HG02642 (cell line): ENCODE data around the gene RALB.

Experiments
- ATAC-seq: cut with Tn5 transposase; IDR thresholded peaks from one replicate; pipeline ENCODE4 v1.9.1; 2021; ENCODE audit warnings: mild to moderate bottlenecking; ENCODE audit not compliant: unreplicated experiment, poor library complexity

Gene RALB, protein sequence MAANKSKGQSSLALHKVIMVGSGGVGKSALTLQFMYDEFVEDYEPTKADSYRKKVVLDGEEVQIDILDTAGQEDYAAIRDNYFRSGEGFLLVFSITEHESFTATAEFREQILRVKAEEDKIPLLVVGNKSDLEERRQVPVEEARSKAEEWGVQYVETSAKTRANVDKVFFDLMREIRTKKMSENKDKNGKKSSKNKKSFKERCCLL

DNA sequence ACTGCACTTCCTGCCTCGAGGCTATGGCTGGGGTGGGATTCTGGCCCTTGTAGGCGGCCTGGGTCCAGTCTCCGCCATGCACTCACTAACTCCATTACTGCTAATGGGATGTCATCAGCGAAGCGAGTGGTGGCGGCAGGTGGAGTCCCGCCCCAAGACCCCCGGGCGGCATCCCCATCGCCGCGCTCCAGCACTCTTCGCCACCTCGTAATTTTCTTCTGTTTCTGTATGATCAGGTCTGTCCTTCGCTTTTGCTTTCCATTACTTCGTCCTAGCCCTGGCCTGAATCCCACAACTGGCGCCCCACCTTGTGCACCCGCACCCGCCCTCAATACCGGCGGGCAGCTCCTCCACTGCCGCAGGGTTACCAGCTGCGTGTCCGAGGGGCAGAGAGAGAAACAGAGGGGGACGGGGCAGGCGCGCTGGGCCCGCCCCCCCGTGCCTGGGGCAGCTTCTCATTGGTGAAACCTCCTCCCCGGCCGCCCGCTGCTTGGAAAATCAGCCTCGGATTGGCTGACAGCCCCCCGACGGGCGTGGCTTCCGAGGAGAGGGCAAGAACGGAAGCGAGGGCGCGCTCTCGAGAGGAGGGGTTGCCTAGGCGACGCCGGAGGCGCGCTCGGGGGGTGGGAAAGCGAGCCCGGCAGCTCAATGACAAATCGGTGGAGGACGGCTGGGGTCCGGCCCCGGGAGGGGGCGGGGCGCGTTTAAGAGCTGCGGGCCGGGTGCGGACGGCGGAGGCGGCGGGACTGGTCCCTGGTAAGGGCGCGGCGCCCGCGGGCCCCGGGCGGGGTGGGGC, at the start of gene RALB:
TSS of gene RALB (plus strand) at position 628 of the 796 bp plus-strand sequence. CDS start 25,813 bp downstream, outside the sequence.
- ATAC-seq: peak; percentile 93

DNA sequence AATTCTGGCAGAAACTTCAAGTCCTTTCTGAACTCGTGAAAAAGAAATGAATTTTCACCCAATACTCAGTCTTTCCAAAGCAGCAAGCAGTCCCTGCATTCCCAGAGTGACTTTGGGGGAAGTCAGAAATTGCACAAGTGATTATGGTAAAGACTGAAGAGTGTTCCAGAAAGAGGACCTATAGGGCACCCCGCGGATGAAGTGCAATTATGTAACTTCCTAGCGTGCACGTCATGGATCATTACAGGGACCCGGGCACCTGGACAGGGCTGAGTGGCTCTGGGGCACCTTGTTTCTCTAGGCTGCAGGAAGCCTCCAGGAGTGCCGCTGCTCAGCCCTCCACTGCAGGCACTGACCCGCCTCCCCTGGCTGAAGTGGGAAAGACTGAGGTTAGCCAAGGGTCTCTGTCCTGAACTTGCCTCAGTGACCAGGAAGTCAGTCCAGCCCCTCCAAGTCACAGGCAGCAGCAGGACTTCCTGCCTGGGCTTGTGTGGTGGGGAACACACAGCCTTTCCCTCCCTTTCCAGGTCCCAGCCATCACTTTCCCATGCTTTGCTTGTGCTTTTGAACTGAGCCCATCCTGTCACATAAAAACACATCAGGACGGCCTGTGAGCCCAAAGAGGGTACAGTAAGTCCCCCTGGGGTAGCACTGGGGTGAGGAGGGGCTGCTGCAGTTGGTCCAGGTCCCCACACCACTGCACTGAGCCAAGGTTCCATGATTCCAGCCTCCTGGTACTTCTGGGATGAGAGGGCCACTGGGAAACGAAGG, 49.2 kb upstream of the RALB start:
- no peak for ATAC-seq

DNA sequence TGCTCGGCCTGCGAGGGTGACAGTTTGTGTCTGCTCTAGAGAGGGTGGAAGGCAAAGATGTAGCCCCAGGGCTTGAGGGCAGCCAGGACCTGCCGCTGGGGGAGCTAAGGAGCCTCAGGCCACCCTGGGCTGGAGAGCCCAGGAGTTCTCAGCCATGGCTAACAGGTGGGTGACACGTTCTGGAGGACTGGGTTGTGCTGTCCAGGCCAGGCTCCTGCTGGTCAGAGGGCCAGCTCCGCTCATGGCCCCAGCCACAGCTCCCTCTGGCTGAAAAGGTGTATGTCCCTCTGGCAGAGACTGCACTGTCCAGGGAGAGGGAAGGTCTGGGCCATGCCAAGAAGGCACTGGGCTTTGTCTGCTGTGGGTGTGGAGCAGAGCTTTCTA, 48.6 kb upstream of the RALB start:
- ATAC-seq: no peak

DNA sequence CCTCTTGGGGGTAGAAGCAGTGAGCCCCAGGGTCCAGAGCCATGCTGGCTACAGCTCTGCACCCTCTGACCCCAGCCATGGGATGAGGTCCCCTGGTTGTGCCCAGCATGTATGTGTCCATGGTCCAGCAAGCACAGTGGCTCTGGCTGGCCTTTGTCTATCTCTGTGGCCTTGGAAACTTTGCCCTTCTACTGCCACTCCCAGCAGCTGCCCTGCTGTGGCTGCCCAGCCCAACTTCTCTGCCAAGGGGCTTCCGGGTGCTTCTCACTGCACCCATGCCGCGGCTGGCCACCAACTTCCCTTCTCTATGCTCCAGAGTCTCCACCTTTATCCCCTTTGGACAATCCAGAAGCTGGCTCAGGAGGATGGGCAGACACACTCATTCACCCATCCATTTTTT, 48.2 kb upstream of the RALB start:
- ATAC-seq: no peak

DNA sequence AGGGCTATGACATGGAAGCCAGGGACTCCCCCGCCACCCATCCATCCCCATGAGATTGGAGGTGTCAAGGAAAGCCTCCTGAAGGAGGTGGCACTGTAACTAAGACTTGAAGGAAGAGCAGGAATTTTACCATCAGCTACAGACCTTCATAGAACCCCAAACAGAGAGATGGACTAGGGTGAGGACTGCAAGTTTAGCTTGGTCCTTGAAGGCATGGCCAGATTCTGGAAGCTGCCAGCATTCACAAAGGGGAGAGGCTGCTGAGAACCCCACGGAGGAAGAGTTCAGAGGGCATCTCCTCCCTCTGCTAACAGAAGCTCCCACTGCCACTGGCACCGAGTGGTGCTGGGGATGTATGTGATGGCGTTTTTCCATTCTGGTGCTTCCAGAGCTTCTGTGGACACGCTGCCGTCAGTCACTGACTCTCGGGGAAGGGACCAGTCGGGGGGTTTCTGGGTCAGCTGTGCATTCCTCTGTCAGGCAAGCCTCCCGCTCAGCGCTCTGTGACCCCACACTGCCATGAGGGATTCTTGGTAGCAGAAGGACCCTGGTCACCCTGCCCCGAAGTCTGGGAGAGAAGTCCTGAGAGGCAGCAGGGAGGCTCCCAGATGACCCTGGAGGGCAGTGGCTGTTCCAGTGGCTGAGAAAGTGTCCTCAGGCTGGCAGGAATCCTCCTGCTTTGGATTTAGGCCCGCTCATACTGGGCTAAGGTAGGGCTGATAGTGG, 47.5 kb upstream of the RALB start:
- no peak for ATAC-seq

DNA sequence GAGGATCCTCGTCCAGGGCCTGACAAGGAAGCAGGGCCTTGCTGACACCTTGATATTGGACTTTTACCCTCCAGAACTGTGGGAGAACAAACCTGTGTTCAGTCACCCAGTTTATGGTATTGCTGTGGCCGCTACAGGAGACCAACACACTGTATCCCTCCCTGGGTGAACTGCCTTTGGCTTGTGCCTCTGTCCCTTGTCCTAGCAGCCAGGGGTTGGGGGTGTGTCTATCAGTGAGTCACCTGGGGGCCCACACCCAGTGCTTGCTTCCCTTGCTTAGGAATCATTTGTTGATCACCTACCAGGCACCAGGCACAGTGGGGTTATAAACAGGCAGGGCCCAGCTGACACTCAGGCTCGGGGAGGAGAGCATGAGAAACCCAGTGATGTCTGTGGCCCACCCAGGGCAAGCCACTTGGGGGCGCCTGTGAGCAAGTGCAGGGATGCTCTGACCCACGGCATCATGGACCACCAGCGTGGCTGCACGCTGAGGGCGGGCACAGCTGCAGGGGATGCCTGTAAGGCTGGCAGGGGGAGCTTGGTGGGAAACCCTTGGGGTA, 46.5 kb upstream of the RALB start:
- ATAC-seq: no peak

DNA sequence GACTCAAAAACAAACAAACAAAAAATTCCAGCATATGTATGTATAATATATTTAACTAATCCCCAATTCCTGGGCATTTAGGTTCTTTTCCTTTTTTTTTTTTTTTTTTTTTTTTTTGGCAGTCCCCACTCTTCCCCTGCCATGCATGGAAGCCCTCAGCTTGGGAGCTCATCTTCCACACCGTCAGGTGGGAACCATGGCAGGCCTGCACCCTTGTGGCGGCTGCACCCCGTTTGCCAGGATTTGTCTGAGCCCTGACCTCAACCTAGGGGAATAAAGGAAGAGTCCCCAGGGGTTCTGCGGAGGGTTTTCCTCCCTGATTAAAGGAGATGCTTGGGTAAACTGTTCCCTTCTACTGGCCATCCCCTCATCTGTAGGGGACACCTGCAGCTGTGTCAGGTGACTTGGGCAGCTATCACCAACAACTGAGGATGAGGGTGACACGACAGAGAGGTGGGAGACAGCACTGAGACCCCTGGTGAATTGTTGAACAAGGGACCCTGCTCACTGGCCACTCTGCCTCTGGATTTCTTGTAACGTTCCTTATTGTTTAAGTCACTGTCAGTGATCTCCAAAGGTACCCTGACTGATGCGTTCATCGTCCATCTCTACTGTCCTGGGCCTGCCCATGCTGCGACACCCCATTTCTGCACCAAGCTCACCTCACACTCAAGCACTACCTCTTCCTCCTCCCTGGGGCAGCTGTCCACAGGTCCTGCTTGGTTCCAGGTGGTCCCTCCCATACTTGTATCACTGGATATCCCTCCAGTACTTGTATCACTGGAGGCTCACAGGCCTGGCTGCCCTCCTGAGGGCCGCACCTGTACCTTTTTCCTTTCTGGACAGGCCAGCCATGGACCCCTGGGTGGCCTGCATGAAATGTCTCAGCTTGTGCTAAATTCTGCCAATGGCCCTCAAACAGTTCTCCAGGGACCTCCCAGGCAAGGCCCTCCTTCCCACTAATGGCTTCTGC, 44.0 kb upstream of the RALB start:
- no peak for ATAC-seq

DNA sequence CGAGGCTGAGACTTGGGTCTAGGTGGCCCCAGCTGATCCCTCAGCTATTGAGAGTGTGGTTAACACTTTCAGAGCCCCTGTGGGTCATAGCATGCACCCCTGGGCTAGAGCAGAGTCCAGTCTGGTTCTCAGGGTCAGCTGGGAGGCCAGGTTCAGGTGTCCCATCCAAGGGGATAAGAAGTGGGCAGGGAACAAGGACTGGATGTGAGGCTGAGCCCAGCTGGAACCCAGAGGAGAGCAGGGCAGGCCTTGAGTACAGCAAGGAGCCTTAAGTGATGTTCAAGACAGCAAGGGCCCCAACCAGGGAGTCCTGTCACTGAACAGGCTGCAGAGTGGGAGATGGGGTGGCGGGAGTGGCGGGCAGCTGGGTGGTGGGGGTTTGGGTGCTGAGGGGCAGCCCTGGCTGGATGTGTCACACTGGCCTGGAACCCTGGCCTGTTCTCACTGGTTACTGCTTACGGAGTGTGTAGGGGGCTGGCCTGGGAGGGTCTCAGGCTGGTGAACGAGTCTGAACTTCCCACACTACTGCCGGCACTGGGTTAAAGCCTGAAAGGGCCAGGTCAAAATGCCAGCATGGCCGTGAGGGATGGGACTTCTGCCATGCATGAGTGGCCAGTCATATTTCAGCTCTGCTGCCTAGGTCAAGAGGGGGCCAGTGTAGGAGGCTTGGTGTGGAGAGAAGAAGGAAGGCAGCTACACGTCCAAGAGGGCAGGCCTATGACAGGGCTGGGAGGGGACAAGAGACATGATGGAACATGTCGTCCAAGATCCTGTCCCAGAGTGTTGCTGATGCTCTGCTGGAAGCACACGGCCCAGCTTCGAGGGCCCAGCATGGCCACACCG, 43.0 kb upstream of the RALB start:
- ATAC-seq: no peak

DNA sequence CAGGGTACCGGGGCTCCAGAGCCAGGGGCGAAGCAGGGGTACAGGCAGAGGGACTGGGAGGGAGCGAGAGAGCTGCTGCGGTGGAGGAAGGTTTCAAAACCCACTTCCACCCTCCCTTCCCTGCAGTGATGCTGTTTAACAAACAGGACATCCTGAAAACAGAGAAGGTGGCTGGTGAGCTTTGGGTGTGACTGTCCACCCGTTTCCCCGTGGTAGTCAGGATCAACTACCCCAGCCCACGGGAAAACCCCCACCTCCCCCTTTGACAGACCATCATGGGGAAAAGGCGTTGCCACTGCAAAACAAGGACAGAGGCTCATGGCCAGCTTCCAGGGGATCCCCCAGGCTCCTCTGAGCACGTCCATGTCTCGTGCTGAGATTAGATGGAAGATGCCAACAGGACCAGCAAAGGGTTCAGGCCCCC, 42.4 kb upstream of the RALB start:
- ATAC-seq: no peak

DNA sequence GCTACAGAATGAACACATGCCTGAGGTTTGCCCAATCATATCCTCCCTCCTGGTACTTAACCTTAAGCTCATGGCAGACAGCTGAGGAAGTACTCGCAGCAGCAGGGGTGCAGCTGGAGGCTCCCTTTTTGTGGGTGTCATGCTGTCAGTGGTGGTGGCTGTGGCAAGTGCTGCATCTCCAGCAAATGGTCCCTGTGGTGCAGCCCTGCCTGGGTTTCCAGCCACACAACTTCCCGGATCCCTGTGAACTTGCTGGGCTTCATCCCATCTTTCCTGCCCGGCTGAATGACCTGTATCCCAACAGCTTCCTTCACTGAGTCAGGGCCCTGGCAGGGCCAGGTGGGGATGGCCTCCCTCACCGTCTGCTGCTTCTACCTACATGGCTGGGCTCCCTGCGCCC, 34.5 kb upstream of the RALB start:
- no peak for ATAC-seq

DNA sequence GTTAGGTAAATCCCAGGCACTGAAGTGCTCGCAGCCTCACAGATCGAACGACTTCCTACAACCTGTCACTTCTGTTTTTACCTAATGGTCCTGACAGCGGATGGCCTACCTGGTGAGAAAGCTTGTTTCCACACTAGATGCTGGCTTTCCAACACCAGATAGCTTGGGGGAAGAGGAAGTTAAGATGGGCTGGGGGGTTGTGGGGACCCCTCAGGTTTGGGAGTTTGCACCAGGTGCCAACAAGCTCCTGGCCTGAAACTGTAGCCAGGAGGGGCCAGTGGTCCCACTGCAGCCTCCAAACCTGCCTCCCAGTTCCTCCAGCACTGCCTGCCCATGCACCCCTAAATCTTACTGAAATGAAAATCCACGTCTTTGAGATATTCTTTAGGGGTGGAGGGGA, 33.4 kb upstream of the RALB start:
- ATAC-seq: no peak

DNA sequence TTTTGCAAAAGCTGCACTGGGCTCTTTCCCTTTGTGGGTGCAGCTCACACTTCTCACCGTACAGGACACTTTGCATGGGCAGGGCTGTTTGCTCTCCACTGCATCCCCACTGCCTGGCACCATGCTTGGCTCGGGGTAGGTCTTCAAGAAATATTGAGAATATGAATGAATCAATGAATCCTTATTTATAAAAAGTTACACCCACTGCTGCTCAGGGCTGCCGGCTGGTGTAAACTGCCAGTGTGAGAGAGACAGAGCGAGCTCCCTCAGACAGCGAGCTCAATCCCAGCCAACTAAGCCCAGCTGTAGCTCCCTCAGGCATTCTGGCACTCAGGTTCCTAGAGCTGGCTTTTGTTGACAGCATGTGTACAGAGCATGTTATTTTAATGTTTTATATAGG, 32.9 kb upstream of the RALB start:
- ATAC-seq: no peak

DNA sequence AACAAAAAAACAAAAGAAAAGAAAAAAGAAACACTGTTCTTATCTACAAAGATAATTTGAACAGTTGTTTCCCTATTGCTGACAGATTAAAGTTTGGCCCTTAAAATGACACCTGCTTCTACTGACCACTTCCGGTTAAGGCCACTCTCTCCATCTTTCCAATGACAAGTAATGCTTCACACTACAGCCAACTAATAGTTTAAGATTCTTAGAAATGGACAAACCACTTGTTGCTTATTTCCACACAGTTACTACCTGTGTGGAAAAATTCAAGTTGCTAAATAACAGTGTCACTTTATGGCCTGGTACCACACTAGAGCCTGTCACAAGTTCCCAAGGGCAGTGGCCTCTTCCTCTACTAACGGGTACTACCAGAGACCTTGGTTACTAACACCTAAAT, 31.9 kb upstream of the RALB start:
- ATAC-seq: no peak

DNA sequence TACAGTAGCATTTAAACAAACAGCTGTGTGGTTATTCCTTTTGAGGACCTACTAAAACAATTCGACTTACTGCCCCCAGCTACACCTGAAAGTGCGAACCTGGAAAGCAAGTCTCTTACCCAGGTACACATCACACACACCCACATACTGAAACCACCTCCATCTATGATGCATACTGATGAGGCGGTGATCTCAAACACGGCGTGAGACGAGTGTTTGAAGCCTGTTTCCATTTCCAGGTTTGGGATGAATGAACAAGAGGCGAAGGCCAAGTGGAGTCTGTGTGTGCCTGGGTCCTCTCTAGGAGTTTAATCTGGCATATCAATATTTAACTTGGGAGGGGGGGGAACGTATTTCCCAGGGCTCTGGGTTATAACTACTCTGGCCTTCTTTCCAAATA, 31.0 kb upstream of the RALB start:
- no peak for ATAC-seq

DNA sequence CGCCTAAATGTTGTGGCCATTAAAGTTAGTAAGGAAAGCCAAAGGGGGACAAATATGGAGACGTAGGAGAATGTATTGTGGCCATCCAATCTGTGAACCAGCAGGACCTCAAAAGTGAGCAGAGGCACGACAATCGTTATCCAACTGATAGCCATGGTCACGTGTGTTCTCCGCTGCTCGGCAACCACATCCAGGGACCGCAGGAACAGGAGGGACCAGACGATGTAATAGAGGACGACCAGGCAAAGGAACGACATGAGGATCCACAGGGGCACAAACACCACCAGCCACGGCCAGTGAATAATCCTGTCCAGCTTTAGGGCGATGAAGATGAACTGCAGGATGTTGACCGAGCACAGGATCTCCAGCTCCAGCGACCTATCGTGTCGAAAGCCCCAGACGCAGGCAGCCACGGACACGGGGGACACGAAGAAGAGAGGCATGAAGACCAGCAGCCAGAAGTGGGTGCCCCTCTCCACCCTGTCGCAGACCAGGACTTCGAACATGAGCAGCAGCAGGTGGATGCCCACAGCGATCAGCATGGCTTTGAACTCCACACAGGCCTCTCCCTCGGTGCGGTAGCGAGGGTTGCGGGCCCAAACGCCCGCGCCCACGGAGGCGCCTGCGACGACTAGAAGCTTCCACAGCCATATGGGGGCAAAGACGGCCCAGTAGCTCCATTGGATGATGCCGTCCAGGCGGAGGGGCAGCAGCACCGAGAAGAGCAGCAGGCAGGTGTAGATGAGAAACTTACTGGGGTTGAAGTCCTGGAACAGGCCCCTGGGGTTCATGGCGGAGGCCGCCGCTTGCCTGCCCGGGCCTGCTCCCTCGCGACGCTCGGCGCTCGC, 30.2 kb upstream of the RALB start:
- ATAC-seq: no peak

DNA sequence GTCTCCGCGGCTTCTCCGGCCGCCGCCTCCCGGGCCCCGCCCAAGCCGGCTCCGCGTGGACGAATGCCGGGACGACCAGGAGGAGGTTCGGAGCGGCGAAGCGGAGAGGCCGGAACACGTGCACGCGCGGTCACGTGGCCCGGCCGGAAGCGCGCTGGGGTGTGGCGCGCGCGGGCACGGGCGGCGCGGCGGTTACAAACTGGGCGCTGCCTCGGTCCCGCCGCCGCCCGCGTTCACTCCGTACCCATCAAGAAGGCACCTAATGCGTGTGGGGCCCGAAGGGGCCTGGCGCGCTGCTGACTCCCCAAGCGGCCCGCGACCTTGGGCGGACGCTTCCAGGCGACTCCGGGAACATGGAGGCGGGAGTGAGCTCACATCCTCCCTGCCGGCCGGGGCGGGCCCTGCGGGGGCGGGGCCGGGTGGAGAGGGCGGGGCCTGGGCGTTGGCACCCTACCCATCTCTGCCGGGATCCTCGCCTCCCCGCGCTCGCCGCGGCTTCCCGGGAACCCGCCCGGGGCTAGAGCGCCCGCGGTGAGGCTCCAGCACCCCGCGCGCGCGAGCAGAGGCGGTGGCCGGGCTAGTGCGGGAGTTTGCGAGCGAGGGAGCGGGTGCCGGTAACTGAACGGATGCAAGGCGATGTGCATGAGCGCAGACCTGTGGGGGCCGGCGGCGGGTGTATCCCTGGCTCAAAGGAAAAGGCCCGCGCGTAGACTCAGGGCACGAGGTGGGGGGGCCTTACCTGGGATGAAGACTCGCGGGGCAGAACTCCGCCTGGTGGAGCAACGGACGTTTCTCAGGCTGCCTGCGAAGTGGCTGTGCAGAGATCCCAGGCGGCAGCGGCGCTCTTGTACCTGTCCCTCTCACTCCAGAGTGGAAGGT, 29.4 kb upstream of the RALB start, which contains the start of gene TMEM185B:
TSS of gene TMEM185B (minus strand) at position 367 of the 879 bp plus-strand sequence. CDS start 424 bp downstream, outside the sequence.
- peak; percentile 88 for ATAC-seq
